Mesothelial cell of epicardium (in vitro differentiated cells): ENCODE measurements around the gene CD300LD. TPM values are rescaled to one million over a fixed set of nuclear protein-coding genes. Genes with fewer than 3 reads are reported as not detected.
A peak's percentile ranks its signal among the peaks of the same experiment; 100 is the strongest.

Experiments used
- DNase-seq, 2 experiments: peaks; one replicate each; pipeline ENCODE4 v3.0.0; 2021; ENCODE audit warnings: low spot score in 2 of 2; ENCODE audit not compliant: unreplicated experiment in 2 of 2
- H3K27ac Mint-ChIP-seq: 2 replicates; pipeline ENCODE4 v1.8.0; 2021; ENCODE audit warnings: mixed read lengths
- H3K27me3 Mint-ChIP-seq: 2 replicates; pipeline ENCODE4 v1.8.0; 2021; ENCODE audit warnings: low read depth, mixed read lengths
- H3K36me3 Mint-ChIP-seq: 2 replicates; pipeline ENCODE4 v1.8.0; 2021; ENCODE audit warnings: mixed read lengths
- H3K4me1 Mint-ChIP-seq: 2 replicates; pipeline ENCODE4 v1.8.0; 2021; ENCODE audit warnings: mixed read lengths
- H3K4me3 Mint-ChIP-seq: 2 replicates; pipeline ENCODE4 v1.8.0; 2021; ENCODE audit warnings: mild to moderate bottlenecking, moderate library complexity, mixed read lengths
- H3K9me3 Mint-ChIP-seq: 2 replicates; pipeline ENCODE4 v1.8.0; 2021; ENCODE audit warnings: mixed read lengths
- total RNA-seq: library from RNA; stranded (reverse); gene quantifications from 3 replicates; pipeline ENCODE4 v1.2.1, GENCODE V29; 2021
- TF ChIP-seq, protein P1 (sequence below): fragments of 200-600 bp; sonication (generic); IDR thresholded peaks from one replicate; pipeline ENCODE4 v1.5.0; 2021; ENCODE audit warnings: antibody characterized with exemption; ENCODE audit not compliant: unreplicated experiment

The CD300LD gene
- total RNA-seq, 1 donor from 2014 or later, result not detected

DNA sequence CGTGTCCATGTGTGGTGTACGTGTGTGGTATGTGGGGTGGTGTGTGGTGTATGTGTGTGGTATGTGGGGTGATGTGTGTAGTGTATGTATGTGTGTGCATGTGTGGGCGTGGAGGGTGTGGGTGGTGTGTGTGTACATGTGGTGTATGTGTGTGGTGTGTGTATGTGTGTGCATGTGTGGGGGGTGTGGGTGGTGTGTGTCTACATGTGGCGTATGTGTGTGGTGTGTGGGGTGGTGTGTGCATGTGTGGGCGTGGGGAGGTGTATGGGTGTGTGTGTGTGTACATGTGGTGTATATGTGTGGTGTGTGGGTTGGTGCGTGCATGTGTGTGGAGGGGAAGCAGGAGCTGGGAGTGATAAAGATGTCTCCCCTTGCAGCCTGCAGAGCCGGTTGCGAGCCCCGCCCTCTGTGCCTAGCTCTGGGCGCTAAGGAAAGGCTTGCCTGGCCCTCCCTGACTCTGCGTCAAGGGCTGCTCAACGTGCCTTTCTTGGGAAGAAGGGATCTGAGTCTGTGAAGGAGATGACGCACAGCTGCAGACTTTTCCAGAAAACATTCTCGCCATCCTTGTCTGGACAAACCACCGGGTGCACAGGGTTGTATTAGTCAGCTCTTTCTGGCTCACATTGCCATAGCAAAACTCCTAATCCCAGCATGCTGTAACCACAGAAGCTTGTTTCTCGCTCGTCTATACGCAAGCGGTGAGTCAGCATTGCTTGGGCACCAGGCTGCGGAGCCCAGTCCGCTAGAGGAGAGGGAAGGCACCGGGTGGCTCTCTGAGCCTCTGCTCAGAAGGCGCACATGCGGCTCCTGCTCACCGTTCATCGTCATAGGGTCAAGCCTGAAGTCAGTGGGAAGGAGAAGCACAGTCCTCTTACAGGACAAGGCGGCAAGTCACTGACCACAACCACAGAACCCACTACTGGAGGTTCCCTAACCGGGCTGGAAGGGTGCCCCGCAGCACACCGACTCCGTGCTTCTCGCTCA lies 22.8 kb downstream of the CD300LD start:
- TF ChIP-seq, protein P1, sequence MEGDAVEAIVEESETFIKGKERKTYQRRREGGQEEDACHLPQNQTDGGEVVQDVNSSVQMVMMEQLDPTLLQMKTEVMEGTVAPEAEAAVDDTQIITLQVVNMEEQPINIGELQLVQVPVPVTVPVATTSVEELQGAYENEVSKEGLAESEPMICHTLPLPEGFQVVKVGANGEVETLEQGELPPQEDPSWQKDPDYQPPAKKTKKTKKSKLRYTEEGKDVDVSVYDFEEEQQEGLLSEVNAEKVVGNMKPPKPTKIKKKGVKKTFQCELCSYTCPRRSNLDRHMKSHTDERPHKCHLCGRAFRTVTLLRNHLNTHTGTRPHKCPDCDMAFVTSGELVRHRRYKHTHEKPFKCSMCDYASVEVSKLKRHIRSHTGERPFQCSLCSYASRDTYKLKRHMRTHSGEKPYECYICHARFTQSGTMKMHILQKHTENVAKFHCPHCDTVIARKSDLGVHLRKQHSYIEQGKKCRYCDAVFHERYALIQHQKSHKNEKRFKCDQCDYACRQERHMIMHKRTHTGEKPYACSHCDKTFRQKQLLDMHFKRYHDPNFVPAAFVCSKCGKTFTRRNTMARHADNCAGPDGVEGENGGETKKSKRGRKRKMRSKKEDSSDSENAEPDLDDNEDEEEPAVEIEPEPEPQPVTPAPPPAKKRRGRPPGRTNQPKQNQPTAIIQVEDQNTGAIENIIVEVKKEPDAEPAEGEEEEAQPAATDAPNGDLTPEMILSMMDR, result no peak
- Mint-ChIP-seq H3K4me3 (no peak overlapping the region), H3K27ac (no peak overlapping the region), H3K9me3 (no peaks in the 10 kb centered on the region), H3K36me3 (no peaks in the 10 kb centered on the region), H3K4me1 (peaks cover 2% of the 10 kb centered on the region), H3K27me3 (peaks cover 14% of the 10 kb centered on the region)
- DNase-seq, result no peak

DNA sequence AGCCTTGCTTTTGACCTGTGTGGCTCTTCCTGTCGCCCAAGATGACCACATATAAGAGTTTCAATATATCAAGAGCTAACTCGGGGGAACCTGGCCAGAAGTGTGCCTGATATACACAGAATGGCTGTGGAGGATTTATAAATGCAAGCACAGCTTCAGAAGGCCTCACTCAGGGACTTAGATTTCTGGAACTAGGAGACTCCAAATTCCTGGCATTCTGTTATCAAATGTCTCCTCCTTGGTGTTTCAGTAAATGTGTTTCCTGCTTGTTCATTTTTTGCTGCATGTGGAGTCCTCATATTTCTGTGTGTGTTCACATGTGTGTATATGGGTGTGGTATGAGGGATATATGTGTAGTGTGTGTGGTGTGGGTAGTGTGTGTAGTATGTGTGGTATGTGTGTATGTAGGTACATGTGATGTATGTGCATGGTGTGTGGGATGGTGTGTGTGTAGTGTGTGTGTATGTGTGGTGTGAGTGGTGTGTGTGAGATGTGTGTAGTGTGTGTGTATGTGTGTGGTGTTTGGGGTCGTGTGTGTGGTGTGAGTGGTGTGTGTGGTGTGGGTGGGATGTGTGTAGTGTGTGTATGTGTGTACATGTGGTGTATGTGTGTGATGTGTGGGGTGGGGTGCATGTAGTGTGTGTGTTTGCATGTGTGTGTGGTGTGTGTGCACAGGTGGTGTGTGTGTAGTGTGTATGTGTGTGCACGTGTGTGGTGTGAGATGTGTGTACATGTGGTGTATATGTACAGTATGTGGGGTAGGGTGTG lies 23.8 kb downstream of the CD300LD start:
- Mint-ChIP-seq H3K36me3 (no peaks in the 10 kb centered on the region), H3K4me1 (peaks cover 2% of the 10 kb centered on the region), H3K27me3 (peaks cover 14% of the 10 kb centered on the region), H3K27ac (peak overlapping the region; percentile 4), H3K4me3 (no peak overlapping the region), H3K9me3 (no peaks in the 10 kb centered on the region)
- TF ChIP-seq, protein P1, result no peak
- no peak for DNase-seq

DNA sequence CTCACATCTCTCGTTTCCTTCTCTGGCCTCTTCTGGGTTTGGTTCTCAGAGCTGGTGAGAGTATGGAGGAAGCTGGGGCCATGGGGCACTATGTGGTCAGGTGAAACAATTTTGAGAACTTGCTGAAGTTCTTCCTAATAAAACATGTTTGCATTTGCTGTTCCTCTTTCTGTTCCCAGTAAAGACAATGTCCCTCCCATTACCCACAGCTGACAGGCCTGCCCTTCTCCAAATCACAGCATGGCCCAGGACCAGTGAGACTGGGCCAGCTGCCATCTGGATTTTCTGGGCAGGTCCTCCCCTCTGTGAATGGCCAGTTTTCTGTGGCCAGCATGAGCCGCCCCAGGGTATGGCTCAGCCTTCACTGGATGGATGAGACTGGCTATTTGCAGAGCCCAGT lies 24.7 kb downstream of the CD300LD start, which contains the start of gene CD300H:
Gene CD300H, minus strand, starts transcription at position 113 of the 400 bp plus-strand sequence.
- DNase-seq, result no peak
- peaks cover 14% of the 10 kb centered on the region for H3K27me3 Mint-ChIP-seq

DNA sequence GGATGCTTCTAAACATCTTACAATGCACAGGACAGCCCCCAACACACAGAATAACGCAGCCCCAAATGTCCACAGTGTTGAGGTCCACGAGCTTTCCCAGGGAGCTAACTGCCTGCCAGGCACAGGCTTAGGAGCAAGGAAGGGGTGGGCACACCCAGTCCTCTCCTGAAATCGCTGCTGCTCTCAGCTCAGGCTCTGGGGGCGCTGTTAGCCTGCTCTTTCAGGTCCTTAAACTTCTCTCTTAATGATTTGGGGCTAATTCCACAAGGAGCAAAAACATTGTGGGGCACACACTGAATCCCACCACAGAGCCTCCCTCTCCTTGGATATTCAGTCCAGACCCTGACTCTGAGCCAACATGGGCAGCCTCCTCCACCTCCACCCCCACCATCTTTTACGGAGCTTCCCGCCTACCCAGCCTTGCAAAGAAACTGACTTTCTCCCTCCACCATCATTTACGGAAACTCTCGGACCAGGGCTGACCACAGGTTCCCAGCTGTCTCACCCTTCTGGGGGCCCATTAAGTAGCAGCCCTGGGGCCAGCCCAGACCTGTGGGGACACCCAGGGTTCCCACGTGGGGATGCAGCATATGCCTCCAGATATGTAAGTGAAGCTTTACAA lies 25.8 kb downstream of the CD300LD start:
- peak in 1 of 2 experiments; percentile 49 for DNase-seq
- Mint-ChIP-seq H3K27me3 (peaks cover 24% of the 10 kb centered on the region), H3K4me1 (peaks cover 2% of the 10 kb centered on the region), H3K36me3 (no peaks in the 10 kb centered on the region), H3K27ac (no peak overlapping the region), H3K4me3 (no peak overlapping the region), H3K9me3 (no peaks in the 10 kb centered on the region)
- TF ChIP-seq, protein P1, result no peak

More for the DNA sequence above, 24.7 kb downstream of the CD300LD start, which contains the start of gene CD300H:
- no peaks in the 10 kb centered on the region for H3K9me3 Mint-ChIP-seq
- H3K4me1 Mint-ChIP-seq, result peaks cover 2% of the 10 kb centered on the region
- H3K27ac Mint-ChIP-seq, result peak within 1 kb of the TSS; percentile 4
- TF ChIP-seq, protein P1, result no peak
- no peaks in the 10 kb centered on the region for H3K36me3 Mint-ChIP-seq
- H3K4me3 Mint-ChIP-seq, result no peak within 1 kb of the TSS

DNA sequence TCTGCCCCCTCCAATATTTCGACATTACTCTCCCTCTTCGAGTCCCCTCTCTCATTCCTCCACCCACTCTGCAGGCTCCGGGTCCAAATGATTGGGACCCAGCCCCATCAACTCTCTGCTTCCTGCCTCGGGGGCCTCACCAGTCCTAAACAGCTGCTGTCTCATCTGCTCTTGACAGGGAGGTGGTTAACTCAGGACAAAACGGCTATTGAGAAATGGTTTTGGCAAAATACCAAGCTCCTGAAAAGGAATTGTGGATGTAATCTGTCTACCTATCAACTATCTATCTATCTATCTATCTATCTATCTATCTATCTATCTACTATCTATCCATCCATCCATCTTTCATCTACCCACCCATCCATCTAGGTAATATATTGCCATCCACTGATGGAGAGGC lies 27.0 kb downstream of the CD300LD start:
- Mint-ChIP-seq H3K4me1 (peaks cover 2% of the 10 kb centered on the region), H3K27me3 (peaks cover 30% of the 10 kb centered on the region), H3K27ac (no peak overlapping the region), H3K4me3 (no peak overlapping the region), H3K36me3 (no peaks in the 10 kb centered on the region), H3K9me3 (no peaks in the 10 kb centered on the region)
- TF ChIP-seq, protein P1, result no peak
- no peak for DNase-seq
